A673 (cell line): Measurements from ENCODE around the gene AOX1.

ENCODE experiments used
- CTCF ChIP-seq: fragments of 300-800, 200-600 bp; sonication (generic); conservative IDR thresholded peaks from 2 replicates; pipeline ENCODE4 v1.5.1; 2017; ENCODE audit warnings: low read depth, mild to moderate bottlenecking, antibody characterized with exemption, low read length, moderate library complexity, mixed read lengths
- EZH2 ChIP-seq: fragments of 200-600 bp; sonication (generic); IDR thresholded peaks from 2 replicates; pipeline ENCODE4 v1.6.1; 2017; ENCODE audit warnings: borderline replicate concordance, low read depth, mild to moderate bottlenecking, mixed read lengths, antibody characterized with exemption, low read length; ENCODE audit not compliant: poor library complexity, severe bottlenecking

- TF ChIP-seq CTCF (no peak), EZH2 (no peak)
Observed at GRCh38 chr2:200669308-200669707, 83.5 kb downstream of the AOX1 start.
